HepG2 (cell line): ENCODE measurements around the gene PIGZ. TPM values are rescaled to one million over a fixed set of nuclear protein-coding genes. Genes with fewer than 3 reads are reported as not detected.

Experiments
- ATAC-seq: fragments of 200-7000 bp; cut with Tn5 transposase; 3 replicates; pipeline ENCODE4 v1.9.1; 2020; ENCODE audit warnings: mild to moderate bottlenecking, moderate library complexity
- BruUV-seq: library from RNA; stranded (reverse); fragments of 400-500 nt; replicated peaks from 2 replicates; lab custom pipeline; 2021; lab: Mats Ljungman, UMichigan
- CTCF ChIA-PET: fragments of 300-600 bp; formaldehyde crosslinking; extraction: SDS; loops from one replicate; lab custom pipeline; 2021; ENCODE audit warnings: low total read pairs, inconsistent platforms, low intra/inter-chr PET ratio; lab: Yijun Ruan, JAX
- POLR2A ChIA-PET: fragments of 350-600 bp; sonication (Branson Sonifier 250); formaldehyde crosslinking; loops from one replicate; lab custom pipeline; 2020; ENCODE audit warnings: antibody characterized with exemption, inconsistent platforms; lab: Yijun Ruan, JAX
- DNase-seq: peaks from one replicate; pipeline ENCODE4 v3.0.0-alpha.2; 2015; ENCODE audit warnings: low spot score
- FAIRE-seq: peaks from 3 replicates; lab custom pipeline; 2011; peaks lifted over from hg19 to GRCh38; lab: Jason Lieb, UNC
- H2AFZ ChIP-seq: one replicate; pipeline ENCODE4 v1.6.1; 2011; ENCODE audit warnings: low read length, inconsistent platforms
- H3K27ac ChIP-seq: fragments of 300-600 bp; 3 replicates; pipeline ENCODE4 v1.8.0; 2011; ENCODE audit warnings: mixed run types, mild to moderate bottlenecking, mixed read lengths, low read length, inconsistent platforms; ENCODE audit not compliant: insufficient read depth; ENCODE audit errors: extremely low read length
- H3K27me3 ChIP-seq, 2 experiments: fragments of 200-600 bp in 1 of 2; 2 replicates in 1 of 2; 3 replicates in 1 of 2; pipeline versions ENCODE4 v1.6.0 to v1.8.0; 2011; ENCODE audit warnings: low read length in 2 of 2, mild to moderate bottlenecking in 2 of 2, moderate library complexity in 2 of 2, inconsistent platforms in 1 of 2; ENCODE audit not compliant: insufficient read depth in 2 of 2, control insufficient read depth in 1 of 2
- H3K36me3 ChIP-seq, 2 experiments: fragments of 200-600 bp in 1 of 2; replicated peaks in 1 of 2; 2 replicates in 1 of 2; 3 replicates in 1 of 2; pipeline versions ENCODE4 v1.5.1 to v1.8.0; 2011; ENCODE audit warnings: low read length in 2 of 2, inconsistent platforms in 1 of 2; ENCODE audit not compliant: insufficient read depth in 2 of 2, control insufficient read depth in 1 of 2
- H3K4me1 ChIP-seq: 2 replicates; pipeline ENCODE4 v1.5.1; 2012; ENCODE audit warnings: low read length, inconsistent platforms; ENCODE audit not compliant: insufficient read depth
- H3K4me2 ChIP-seq: 2 replicates; pipeline ENCODE4 v1.6.0; 2011; ENCODE audit warnings: low read depth, low read length, inconsistent platforms
- H3K4me3 ChIP-seq, 3 experiments: fragments of 200-600 bp in 1 of 3; sonication (generic), shearing (Covaris generic) in 1 of 3; replicated peaks in 1 of 3; 2 replicates each; pipeline ENCODE4 v1.5.1; 2011 to 2016; ENCODE audit warnings: low read length in 3 of 3, inconsistent platforms in 2 of 3, low read depth in 2 of 3, mild to moderate bottlenecking in 2 of 3, control low read depth in 1 of 3, mixed read lengths in 1 of 3; ENCODE audit not compliant: insufficient read depth in 1 of 3
- H3K79me2 ChIP-seq: one replicate; pipeline ENCODE4 v1.6.1; 2011; ENCODE audit warnings: low read length, inconsistent platforms; ENCODE audit not compliant: insufficient read depth
- H3K9ac ChIP-seq: 2 replicates; pipeline ENCODE4 v1.6.0; 2011; ENCODE audit warnings: mild to moderate bottlenecking, low read depth, low read length, inconsistent platforms; ENCODE audit not compliant: insufficient read depth
- H3K9me3 ChIP-seq: 2 replicates; pipeline ENCODE4 v1.5.1; 2012; ENCODE audit warnings: mild to moderate bottlenecking, low read length
- H4K20me1 ChIP-seq: 2 replicates; pipeline ENCODE4 v1.6.0; 2011; ENCODE audit warnings: inconsistent platforms, mild to moderate bottlenecking, low read length, moderate library complexity; ENCODE audit not compliant: insufficient read depth
- CREB3 ChIP-seq: sonication (generic); formaldehyde crosslinking; IDR thresholded peaks from 2 replicates; pipeline ENCODE4 v1.5.0; 2020; ENCODE audit warnings: missing genetic modification reagents
- EZH2 ChIP-seq: conservative IDR thresholded peaks from 2 replicates; pipeline ENCODE4 v1.6.1; 2012; ENCODE audit warnings: mild to moderate bottlenecking, low read depth, low read length, moderate library complexity
- HNF4A ChIP-seq: sonication (generic); formaldehyde crosslinking; IDR thresholded peaks from 2 replicates; pipeline ENCODE4 v1.4.0; 2020; ENCODE audit warnings: missing genetic modification reagents
- MTF1 ChIP-seq: sonication (generic); formaldehyde crosslinking; IDR thresholded peaks from 2 replicates; pipeline ENCODE4 v1.5.0; 2020; ENCODE audit warnings: missing genetic modification reagents
- PCBP1 ChIP-seq: fragments of 200-400 bp; formaldehyde crosslinking; IDR thresholded peaks from 2 replicates; pipeline ENCODE4 v1.6.1; 2017; ENCODE audit warnings: mild to moderate bottlenecking, low read depth, low read length, borderline replicate concordance
- PHF21A ChIP-seq: sonication (generic); formaldehyde crosslinking; IDR thresholded peaks from 2 replicates; pipeline ENCODE4 v1.5.0; 2020; ENCODE audit warnings: mild to moderate bottlenecking, missing genetic modification reagents
- PHF8 ChIP-seq: sonication (generic); formaldehyde crosslinking; IDR thresholded peaks from 2 replicates; pipeline ENCODE4 v1.5.0; 2020; ENCODE audit warnings: missing genetic modification reagents
- SMYD3 ChIP-seq: sonication (generic); formaldehyde crosslinking; IDR thresholded peaks from 2 replicates; pipeline ENCODE4 v1.8.1; 2023; ENCODE audit warnings: mild to moderate bottlenecking, missing genetic modification reagents
- ZBTB7A ChIP-seq: sonication (generic); formaldehyde crosslinking; IDR thresholded peaks from 2 replicates; pipeline ENCODE4 v1.8.0; 2022; ENCODE audit warnings: mild to moderate bottlenecking, missing genetic modification reagents
- ZBTB7B ChIP-seq: sonication (generic); formaldehyde crosslinking; IDR thresholded peaks from 2 replicates; pipeline ENCODE4 v1.4.0; 2020; ENCODE audit warnings: missing genetic modification reagents
- ZNF549 ChIP-seq: sonication (generic); formaldehyde crosslinking; IDR thresholded peaks from 2 replicates; pipeline ENCODE4 v1.5.0; 2020; ENCODE audit warnings: missing genetic modification reagents
- ZNF629 ChIP-seq: sonication (generic); formaldehyde crosslinking; conservative IDR thresholded peaks from 2 replicates; pipeline ENCODE4 v1.5.0; 2020; ENCODE audit warnings: missing genetic modification reagents
- ZNF7 ChIP-seq: IDR thresholded peaks from 2 replicates; pipeline ENCODE4 v1.6.1; 2016; ENCODE audit warnings: missing biosample characterization, missing genetic modification reagents
- WGBS: methylation state at CpG from one replicate; pipeline ENCODE4 v1.1.6; 2017; ENCODE audit warnings: low lambda C conversion rate; 5-methylcytosine and 5-hydroxymethylcytosine counted together
- in situ Hi-C: cut with HindIII; loops from 2 replicates; pipeline ENCODE4 v1.10.0; 2017; ENCODE audit warnings: low pct_unique_long_range_greater_than_20kb; ENCODE audit not compliant: extremely low pct_ligation_motif_present
- intact Hi-C: fragments of 100-400 bp; cut with micrococcal nuclease; formaldehyde crosslinking; loops from one replicate; pipeline ENCODE4 v1.10.0; 2022; ENCODE audit not compliant: unreplicated experiment
- polyA plus RNA-seq, 8 experiments: library from polyadenylated mRNA; depleted of rRNA in 3 of 8; stranded (reverse) in 7 of 8; unstranded in 1 of 8; fragments of >200 nt; fragmentation: Illumina TruSeq in 4 of 8; extraction: Trizol in 4 of 8; gene quantifications; 2 replicates each; pipeline versions ENCODE4 v1.2.1 to v1.2.3, GENCODE V29; 2011 to 2016; ENCODE audit warnings: low read depth in 4 of 8, missing spikeins in 1 of 8, mixed read lengths in 1 of 8; ENCODE audit not compliant: insufficient read depth in 1 of 8
- total RNA-seq, 5 experiments: library from RNA; depleted of rRNA; stranded (reverse); fragments of >200 nt; fragmentation: Illumina TruSeq; extraction: Trizol; gene quantifications; 2 replicates each; pipeline ENCODE4 v1.2.3, GENCODE V29; 2016; ENCODE audit warnings: low read depth in 1 of 5
- TF ChIP-seq, protein P1 (sequence below): sonication (generic); formaldehyde crosslinking; IDR thresholded peaks from 2 replicates; pipeline ENCODE4 v1.4.0; 2020; ENCODE audit warnings: missing genetic modification reagents, borderline replicate concordance
- TF ChIP-seq, protein P2 (sequence below): sonication (generic); formaldehyde crosslinking; IDR thresholded peaks from 2 replicates; pipeline ENCODE4 v1.5.0; 2020; ENCODE audit warnings: mild to moderate bottlenecking, missing genetic modification reagents
- TF ChIP-seq, protein P3 (sequence below): sonication (generic); formaldehyde crosslinking; IDR thresholded peaks from 2 replicates; pipeline ENCODE4; 2020; ENCODE audit warnings: missing genetic modification reagents, mild to moderate bottlenecking, borderline replicate concordance
- TF ChIP-seq, protein P4 (sequence below): sonication (generic); formaldehyde crosslinking; IDR thresholded peaks from 2 replicates; pipeline ENCODE4 v1.4.0; 2020; ENCODE audit warnings: missing genetic modification reagents

Gene PIGZ
- total and polyA plus RNA-seq, 2 of the 13 experiments (the other 11 are each of a cell fraction or from before 2014, with no cell fraction given), result 4.7 to 60.5 TPM

GRCh38 chr3:196989721-196990262 is 21.2 kb upstream of the PIGZ start:
- intact Hi-C loops (no loop called here), in situ Hi-C loops (loop anchor here (25.0 kb wide), 1 partner anchor 523 kb away; no protein-coding TSS in a partner anchor)
- H3K4me1 ChIP-seq, result peaks cover 78% of the 10 kb centered on the region
- H3K36me3 ChIP-seq, result no peaks in the 10 kb centered on the region
- no peaks in the 10 kb centered on the region for H3K79me2 ChIP-seq
- H3K4me2 ChIP-seq, result peak overlapping the region; percentile 87
- POLR2A ChIA-PET, result interaction anchor here (1.6 kb wide), 1 partner anchor 42 kb away, joined by 6 read pairs; no protein-coding TSS in a partner anchor
- ATAC-seq (peak; percentile 50), FAIRE-seq (peak; percentile 57), DNase-seq (peak; percentile 42)
- 35% methylated on average over 18 of the region's 19 CpGs for WGBS
- no peaks in the 10 kb centered on the region for H4K20me1 ChIP-seq
- BruUV-seq, result no TSS peak
- H3K9ac ChIP-seq, result no peak overlapping the region; the same call in 1 of the 2 replicates
- no peaks in the 10 kb centered on the region for H3K27me3 ChIP-seq
- peak overlapping the region in 2 of 3 experiments; percentile 21 to 57; a peak in 4 of 6 replicates for H3K4me3 ChIP-seq
- CTCF ChIA-PET, result no interaction called here
- H3K27ac ChIP-seq, result peak overlapping the region; percentile 10
- H2AFZ ChIP-seq, result no peak overlapping the region
- no peaks in the 10 kb centered on the region for H3K9me3 ChIP-seq
- TF ChIP-seq EZH2, result no peak
- TF ChIP-seq, protein P1, sequence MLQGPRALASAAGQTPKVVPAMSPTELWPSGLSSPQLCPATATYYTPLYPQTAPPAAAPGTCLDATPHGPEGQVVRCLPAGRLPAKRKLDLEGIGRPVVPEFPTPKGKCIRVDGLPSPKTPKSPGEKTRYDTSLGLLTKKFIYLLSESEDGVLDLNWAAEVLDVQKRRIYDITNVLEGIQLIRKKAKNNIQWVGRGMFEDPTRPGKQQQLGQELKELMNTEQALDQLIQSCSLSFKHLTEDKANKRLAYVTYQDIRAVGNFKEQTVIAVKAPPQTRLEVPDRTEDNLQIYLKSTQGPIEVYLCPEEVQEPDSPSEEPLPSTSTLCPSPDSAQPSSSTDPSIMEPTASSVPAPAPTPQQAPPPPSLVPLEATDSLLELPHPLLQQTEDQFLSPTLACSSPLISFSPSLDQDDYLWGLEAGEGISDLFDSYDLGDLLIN (CRISPR knock-in tag), result no peak
- TF ChIP-seq ZBTB7B, result 0 out of 2 replicates have a peak, but pooled peaks have one; percentile 30
- no peak for TF ChIP-seq PCBP1
- TF ChIP-seq ZBTB7A (CRISPR knock-in tag), result 0 out of 2 replicates have a peak, but pooled peaks have one; percentile 25
- TF ChIP-seq SMYD3 (CRISPR knock-in tag), result no peak
- no peak for TF ChIP-seq ZNF7 (CRISPR knock-in tag)
- TF ChIP-seq, protein P2, sequence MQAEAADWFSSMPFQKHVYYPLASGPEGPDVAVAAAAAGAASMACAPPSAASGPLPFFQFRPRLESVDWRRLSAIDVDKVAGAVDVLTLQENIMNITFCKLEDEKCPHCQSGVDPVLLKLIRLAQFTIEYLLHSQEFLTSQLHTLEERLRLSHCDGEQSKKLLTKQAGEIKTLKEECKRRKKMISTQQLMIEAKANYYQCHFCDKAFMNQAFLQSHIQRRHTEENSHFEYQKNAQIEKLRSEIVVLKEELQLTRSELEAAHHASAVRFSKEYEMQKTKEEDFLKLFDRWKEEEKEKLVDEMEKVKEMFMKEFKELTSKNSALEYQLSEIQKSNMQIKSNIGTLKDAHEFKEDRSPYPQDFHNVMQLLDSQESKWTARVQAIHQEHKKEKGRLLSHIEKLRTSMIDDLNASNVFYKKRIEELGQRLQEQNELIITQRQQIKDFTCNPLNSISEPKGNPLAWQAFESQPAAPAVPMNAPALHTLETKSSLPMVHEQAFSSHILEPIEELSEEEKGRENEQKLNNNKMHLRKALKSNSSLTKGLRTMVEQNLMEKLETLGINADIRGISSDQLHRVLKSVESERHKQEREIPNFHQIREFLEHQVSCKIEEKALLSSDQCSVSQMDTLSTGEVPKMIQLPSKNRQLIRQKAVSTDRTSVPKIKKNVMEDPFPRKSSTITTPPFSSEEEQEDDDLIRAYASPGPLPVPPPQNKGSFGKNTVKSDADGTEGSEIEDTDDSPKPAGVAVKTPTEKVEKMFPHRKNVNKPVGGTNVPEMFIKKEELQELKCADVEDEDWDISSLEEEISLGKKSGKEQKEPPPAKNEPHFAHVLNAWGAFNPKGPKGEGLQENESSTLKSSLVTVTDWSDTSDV, result 0 out of 2 replicates have a peak, but pooled peaks have one; percentile 28
- 0 out of 2 replicates have a peak, but pooled peaks have one; percentile 32 for TF ChIP-seq PHF21A
- no peak for TF ChIP-seq MTF1
- TF ChIP-seq ZNF629 (CRISPR knock-in tag), result peak; percentile 60
- peak; percentile 49; the same call in 1 of the 2 replicates for TF ChIP-seq HNF4A (CRISPR knock-in tag)
- TF ChIP-seq CREB3 (CRISPR knock-in tag), result no peak
- TF ChIP-seq ZNF549 (CRISPR knock-in tag), result no peak
- no peak; the same call in 1 of the 2 replicates for TF ChIP-seq PHF8 (CRISPR knock-in tag)
- TF ChIP-seq, protein P3, sequence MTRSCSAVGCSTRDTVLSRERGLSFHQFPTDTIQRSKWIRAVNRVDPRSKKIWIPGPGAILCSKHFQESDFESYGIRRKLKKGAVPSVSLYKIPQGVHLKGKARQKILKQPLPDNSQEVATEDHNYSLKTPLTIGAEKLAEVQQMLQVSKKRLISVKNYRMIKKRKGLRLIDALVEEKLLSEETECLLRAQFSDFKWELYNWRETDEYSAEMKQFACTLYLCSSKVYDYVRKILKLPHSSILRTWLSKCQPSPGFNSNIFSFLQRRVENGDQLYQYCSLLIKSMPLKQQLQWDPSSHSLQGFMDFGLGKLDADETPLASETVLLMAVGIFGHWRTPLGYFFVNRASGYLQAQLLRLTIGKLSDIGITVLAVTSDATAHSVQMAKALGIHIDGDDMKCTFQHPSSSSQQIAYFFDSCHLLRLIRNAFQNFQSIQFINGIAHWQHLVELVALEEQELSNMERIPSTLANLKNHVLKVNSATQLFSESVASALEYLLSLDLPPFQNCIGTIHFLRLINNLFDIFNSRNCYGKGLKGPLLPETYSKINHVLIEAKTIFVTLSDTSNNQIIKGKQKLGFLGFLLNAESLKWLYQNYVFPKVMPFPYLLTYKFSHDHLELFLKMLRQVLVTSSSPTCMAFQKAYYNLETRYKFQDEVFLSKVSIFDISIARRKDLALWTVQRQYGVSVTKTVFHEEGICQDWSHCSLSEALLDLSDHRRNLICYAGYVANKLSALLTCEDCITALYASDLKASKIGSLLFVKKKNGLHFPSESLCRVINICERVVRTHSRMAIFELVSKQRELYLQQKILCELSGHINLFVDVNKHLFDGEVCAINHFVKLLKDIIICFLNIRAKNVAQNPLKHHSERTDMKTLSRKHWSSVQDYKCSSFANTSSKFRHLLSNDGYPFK (CRISPR knock-in tag), result 0 out of 2 replicates have a peak, but pooled peaks have one; percentile 20
- TF ChIP-seq, protein P4, sequence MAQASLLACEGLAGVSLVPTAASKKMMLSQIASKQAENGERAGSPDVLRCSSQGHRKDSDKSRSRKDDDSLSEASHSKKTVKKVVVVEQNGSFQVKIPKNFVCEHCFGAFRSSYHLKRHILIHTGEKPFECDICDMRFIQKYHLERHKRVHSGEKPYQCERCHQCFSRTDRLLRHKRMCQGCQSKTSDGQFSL (CRISPR knock-in tag), result no peak
